ENCODE data around the gene MVB12B. TPM values are rescaled to one million over a fixed set of nuclear protein-coding genes. Genes with fewer than 3 reads are reported as not detected.

MVB12B gene
- total and polyA plus RNA-seq, 2 of the 8 experiments (the other 6 are each of a cell fraction or from before 2014, with no cell fraction given), result 2.6 to 5.0 TPM

DNA sequence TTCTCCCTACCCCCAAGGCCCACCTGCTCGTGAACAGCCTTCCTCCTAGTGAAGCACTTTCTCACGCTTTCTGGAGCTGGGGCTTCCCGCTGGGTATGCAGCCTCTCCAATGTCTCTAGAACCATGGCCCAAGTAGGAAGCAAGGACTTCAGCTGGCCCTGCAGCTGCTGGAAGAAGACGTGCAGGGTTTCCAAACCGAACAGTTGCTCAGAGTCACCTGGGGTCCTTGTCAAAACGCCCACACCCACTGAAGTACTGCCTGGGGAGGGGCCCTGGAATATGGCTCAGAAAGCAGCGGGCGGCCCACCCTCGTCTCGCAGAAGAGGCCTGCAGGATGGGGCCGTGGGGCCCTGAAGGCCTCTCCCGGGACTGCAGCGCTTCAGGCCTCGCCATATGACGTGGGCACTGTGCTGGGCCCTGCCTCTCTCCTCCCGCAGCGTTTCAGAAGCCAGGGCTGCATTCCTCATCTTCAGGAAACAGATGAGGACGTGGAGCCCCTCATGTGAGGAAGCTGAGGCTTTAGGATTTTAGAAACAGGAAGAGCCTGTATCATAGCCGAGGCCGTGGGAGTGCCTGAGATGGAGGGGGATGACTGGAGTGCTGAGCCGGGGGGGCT, 171.1 kb downstream of the MVB12B start:
- Histone ChIP-seq H3K27me3 (replicated peaks in 1 of 4; ENCODE audit: control insufficient read depth in 3 of 4, extremely low read depth in 1 of 4, insufficient read depth in 3 of 4, low read length in 3 of 4) (peaks cover 0 to 10% (median 3%) of the 10 kb centered on the region in 4 experiments; a peak in 5 of 7 replicates), H2BK15ac (ENCODE audit: low read length) (no peak overlapping the region), H3K4ac (replicated peaks; ENCODE audit: insufficient read length, low read depth, low read length) (no peak overlapping the region), H3K4me1 (replicated peaks in 1 of 4; ENCODE audit: control insufficient read depth in 3 of 4, insufficient read depth in 4 of 4, low read length in 3 of 4) (peaks cover 0 to 11% (median 8%) of the 10 kb centered on the region in 4 experiments; a peak in 6 of 7 replicates), H3K36me3 (ENCODE audit: control insufficient read depth in 2 of 4, insufficient read depth in 4 of 4, low read length in 3 of 4) (no peaks in the 10 kb centered on the region), H3K9me3 (ENCODE audit: insufficient read depth in 2 of 2, low read depth in 1 of 2, low read length in 1 of 2) (no peaks in the 10 kb centered on the region), H2BK5ac (ENCODE audit: low read depth, low read length) (no peak overlapping the region; the same call in 1 of the 2 replicates), H2AK5ac (ENCODE audit: low read depth, low read length) (no peak overlapping the region), H4K91ac (replicated peaks; ENCODE audit: insufficient read length, low read length) (no peak overlapping the region), H3K79me2 (ENCODE audit: control insufficient read depth in 1 of 2, insufficient read depth in 2 of 2, low read length in 2 of 2) (no peaks in the 10 kb centered on the region), H2BK12ac (ENCODE audit: low read depth, low read length) (0 out of 2 replicates have a peak overlapping the region, but pooled peaks have one; percentile 9), H2BK20ac (ENCODE audit: low read length) (no peak overlapping the region), H3K56ac (replicated peaks; ENCODE audit: insufficient read length, low read depth, low read length) (no peak overlapping the region), H2BK120ac (replicated peaks; ENCODE audit: low read depth, low read length) (no peak overlapping the region), H2AFZ (ENCODE audit: low read length) (no peak overlapping the region), H4K8ac (ENCODE audit: extremely low read depth, insufficient read depth, low read length) (peak overlapping the region; percentile 3; the same call in 1 of the 2 replicates), H3K4me3 (ENCODE audit: extremely low read depth in 1 of 4, insufficient read depth in 2 of 4, low read depth in 3 of 4, low read length in 4 of 4) (no peak overlapping the region), H3K14ac (ENCODE audit: insufficient read length) (no peak overlapping the region), H3K18ac (ENCODE audit: extremely low read depth, low read length) (no peak overlapping the region), H3K23me2 (ENCODE audit: low read depth, low read length) (peaks cover 12% of the 10 kb centered on the region; the same call in 1 of the 2 replicates), H3K9ac (replicated peaks in 1 of 4; ENCODE audit: extremely low read depth in 1 of 4, low read depth in 3 of 4, low read length in 3 of 4) (no peak overlapping the region), H3K23ac (ENCODE audit: insufficient read length) (no peak overlapping the region), H3K27ac (ENCODE audit: low read depth, low read length) (no peak overlapping the region), H4K5ac (ENCODE audit: insufficient read length, low read depth, low read length) (no peak overlapping the region), H4K20me1 (replicated peaks in 1 of 2; ENCODE audit: control insufficient read depth in 1 of 2, insufficient read depth in 2 of 2, low read length in 2 of 2) (peaks cover 0 to 3% of the 10 kb centered on the region in 2 experiments), H3K79me1 (ENCODE audit: low read depth, low read length) (no peaks in the 10 kb centered on the region), H3K4me2 (ENCODE audit: insufficient read depth in 1 of 2, low read depth in 2 of 2, low read length in 2 of 2) (no peak overlapping the region)
- CTCF ChIA-PET (ENCODE audit: partially characterized antibody), result interaction anchor here (0.6 to 10.6 kb wide), 18 partner anchors 7 to 295 kb away, joined by 3 to 276 read pairs (median 5); no protein-coding TSS in a partner anchor
- FAIRE-seq, result no peak
- POLR2A ChIA-PET (ENCODE audit: partially characterized antibody), result no interaction called here
- DNase-seq (ENCODE audit: low read depth in 1 of 2, low spot score in 2 of 2), result no peak
- WGBS, 2 experiments (ENCODE audit: extremely low coverage in 1 of 2, insufficient coverage in 1 of 2, insufficient read length in 1 of 2, insufficient replicate concordance in 2 of 2, low coverage in 1 of 2, low lambda C conversion rate in 2 of 2, missing lambda C conversion rate in 1 of 2), result 87% methylated on average over 19 of the region's 21 CpGs; no CpG with 5 or more reads in 1 of the 2 experiments
- no peak for TF ChIP-seq BCL11A (IDR thresholded peaks at IDR 0.05; ENCODE audit: low read depth in 2 of 2, low read length in 2 of 2)
